ENCODE results near the gene TMOD1.

The TMOD1 gene

DNA sequence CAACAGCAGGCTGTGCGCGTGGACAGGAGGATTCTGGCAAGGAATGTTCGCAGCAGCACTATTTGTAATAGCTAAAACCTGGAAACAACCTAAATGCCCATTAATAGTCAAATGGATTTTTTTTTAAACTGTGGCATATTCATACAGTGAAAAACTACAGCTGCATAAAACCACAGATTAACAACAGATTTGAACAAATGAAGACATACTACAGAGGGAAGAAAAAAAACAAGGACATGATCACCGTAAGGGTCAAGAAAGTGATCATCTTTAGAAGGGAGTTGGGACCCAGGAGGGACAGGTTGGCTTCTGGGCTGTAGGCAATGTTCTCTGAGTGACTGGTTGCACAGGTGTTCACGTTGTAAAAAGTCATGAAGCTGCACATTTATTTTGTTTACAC, 1.2 kb upstream of the TMOD1 start:
- DNase-seq, result no peak

DNA sequence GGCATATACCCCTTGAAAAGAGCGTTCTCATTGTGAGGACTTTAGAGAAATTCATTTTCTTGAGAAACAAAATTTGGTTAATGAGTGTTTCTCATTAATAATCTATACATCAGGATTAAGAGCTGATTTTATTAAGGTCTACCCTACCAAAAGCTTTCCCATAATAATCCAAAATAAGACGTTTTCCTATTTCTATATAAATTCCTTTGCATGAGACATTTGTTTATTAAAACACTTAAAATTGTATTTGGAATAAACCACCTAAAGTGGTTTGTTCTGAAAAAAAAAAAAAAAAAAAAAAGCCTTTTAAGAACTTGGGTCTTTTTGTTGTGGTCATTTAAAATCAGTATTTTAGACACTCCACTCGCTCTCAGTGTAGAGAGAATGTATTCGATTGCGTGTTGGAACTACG, 695 bp upstream of the TMOD1 start:
- DNase-seq, result no peak

DNA sequence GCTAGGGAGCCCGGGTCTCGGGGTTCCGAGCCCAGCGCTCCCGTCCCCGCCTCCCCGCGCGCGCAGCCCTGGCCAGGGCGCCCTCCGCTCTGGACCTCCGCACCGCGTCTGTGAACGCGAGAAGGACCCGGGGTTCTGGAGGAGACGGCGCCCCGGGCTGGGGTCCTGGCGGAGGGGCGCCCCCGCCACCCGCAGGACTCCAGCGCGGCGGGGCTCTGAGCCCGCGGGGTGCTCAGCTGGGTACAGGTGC, 431 bp downstream of the TMOD1 start:
- DNase-seq, result no peak

DNA sequence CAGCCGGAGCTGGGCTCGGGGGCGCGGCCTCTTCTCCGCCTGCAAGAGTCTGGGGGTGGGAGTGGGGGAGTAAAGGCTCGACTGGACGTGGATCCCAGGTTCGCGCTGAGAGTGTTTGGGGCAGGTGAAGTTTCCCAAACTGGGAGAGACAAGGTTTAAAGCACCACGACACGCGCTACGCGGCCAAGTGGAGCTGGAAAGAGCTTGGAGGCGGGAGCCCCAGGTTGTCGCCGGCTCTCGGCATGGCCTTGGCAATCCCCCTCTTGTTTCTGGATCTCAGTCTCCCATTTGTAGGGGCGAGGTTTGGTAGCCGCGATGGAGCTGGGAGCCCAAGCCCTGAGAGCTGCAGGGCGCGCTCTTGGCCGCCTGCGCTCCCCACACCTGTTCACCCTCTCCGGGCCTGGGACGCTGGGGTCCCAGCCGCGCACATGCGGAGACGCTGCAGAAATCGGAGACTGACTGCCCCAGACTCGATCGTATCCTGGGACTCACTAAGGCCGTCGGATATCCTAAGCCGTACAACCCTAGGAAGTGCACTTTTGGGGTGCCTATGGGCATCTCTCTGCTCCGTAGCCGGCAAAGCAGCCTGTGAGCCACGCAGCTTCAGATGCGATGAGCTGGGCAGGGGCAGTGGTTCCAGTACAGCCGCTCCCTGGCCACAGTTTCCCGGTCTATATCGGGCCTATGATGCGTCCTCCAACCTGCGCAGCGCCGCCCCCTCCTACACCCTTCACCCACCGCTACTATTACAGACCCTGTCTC, 937 bp downstream of the TMOD1 start:
- DNase-seq, result peak in 1 of 3 donors; percentile 27

DNA sequence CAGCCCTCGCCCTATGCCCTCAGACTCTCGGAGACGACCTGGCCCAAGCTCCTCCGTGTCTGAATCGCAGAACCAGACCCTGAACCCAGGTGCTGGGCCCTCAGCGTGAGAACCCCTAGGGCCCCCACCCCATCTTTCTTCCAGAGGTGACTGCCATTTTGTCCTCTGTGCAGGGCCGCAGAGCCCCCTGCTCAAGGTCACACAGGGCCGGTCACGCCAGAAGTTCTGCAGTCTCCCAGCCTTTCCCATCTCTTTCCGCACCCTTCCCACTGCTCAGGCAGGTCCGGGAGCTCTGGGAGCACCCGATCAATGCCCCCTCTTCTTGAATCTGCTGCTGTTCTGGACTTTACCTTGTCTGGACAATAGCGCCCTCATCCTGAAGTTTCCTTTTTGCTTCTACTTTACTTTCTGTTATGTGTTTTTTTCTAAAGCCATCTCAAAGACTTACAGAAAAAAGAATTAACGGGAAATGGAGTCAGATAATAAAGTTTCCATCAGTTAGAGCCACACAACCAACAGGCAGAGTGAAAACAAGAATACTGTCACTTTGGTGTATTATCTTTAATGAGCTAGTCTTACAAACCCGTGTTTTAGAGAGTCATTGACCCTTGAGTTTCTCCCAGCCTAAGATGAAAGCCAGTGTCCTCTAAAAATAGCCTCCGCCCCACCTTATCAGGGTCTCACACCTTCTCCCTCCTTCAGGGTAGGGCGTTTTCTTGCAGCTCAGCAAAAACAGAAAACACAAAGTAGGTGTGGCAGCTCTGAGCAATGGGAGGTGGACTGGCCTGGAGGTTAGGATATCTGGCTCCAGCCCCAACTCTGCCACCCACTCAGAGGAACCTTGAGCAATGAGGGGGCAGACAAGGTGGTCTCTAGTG, 1.8 kb downstream of the TMOD1 start:
- DNase-seq, result no peak

DNA sequence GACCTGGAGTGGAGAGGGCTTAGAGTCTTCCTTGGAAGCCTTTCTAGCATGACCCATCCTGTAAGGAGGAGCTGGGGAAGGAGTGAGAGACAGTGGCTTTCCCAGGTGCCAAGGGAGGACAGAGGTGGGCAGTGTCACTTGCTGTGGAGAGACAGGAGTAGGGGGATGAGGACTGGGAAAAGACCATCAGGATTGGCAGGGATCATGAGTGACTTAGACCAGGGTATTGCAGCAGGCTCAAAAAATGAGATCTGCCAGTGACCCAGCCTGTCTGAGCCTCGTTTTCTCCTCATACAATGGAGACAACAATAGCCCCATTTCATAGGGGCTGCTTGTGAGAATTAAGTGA, 2.4 kb downstream of the TMOD1 start:
- DNase-seq, result no peak

DNA sequence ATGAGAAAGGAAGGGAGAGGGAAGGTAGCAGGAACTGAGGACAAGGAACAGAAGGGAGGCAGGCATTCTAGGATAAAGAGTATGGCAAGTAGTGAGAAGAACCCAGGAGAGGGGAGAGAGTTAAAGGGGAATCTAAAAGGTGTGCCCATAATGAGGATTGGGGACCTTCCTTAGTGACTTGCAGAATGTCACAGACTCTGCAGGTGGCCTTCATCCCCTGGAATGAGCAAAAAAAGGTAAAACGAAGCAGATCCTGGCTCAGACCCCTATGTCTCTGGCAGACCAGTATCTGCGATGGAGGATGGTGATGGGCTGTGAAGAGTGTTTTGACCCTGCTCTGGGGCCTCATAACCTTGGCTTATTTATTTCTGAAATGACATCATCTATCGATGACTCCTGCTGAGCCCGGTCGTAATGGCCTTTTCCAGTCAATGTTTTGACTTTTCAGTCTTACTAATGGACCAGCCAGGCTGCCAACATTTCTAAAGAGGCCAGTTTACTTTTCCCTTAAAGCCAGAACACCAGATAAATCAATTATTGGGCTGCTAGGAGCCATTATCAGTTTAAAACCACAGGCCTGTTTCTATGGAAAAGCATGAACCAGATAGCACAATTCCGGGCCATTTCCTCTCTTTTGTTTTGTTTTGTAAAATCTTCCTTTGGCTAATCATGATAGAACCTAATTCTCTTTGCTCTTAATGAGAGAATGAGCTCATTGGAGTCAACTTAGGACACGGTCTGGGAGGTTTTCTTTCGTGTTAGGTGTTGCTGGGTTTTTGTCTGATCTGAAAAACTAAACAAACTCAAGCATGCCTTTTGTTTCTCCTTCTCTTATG, 3.1 kb downstream of the TMOD1 start:
- DNase-seq, result no peak

DNA sequence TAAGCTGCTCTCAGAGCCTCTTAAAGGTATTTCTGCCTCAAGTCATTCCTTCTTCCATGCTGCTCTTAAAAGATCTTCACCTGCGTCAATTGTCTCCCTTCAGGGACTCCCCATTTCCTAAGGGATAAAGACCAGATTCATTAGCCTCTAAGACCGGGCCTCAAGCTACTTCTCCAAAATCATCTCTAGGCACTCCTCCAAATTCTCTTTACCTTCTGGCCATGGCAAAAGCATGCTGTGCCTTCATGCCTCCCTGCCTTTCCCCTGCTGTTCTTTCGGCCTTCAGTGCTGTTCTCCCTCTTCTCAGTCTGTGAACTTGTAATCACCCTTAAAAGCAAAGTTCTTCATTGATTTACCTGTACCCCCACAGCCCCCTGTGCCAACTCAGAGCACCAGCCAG, 4.4 kb downstream of the TMOD1 start:
- DNase-seq, result no peak

DNA sequence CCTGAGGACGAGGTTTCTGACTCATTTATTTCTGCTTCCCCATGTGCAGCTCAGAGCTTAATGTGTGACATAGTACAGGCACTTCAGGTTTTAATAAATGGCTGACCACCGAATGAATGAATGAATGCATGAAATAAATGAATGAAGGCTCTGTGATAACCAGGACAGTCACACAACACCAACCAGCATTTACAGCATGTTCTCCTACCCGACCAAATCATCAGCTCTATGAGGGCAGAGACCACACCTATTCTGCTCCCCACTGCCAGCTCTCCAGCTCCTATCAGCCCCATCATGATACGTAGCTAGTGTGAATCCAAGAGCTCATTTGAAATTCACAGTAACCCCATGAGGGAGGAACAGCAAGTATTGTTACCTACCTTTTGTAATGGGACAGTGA, 4.8 kb downstream of the TMOD1 start:
- no peak for DNase-seq

DNA sequence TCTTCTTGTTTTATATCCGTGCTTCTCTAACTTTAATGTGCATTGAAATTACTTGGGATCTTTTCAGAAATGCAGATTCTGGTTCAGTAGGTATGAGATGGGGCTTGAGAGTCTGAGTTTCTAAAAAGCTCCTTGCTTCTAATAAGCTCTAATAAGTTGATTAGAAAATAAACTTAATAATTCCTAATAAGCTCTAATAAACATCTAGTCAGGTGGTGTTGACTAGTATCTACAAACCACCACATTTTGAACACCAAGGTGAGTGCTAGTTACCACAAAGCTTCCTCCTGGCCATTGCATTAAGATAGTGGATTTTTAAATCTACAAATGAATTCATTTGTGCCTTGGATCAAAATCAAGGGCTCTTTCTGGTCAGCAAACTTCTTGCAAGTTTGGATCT, 5.3 kb downstream of the TMOD1 start:
- no peak for DNase-seq

DNA sequence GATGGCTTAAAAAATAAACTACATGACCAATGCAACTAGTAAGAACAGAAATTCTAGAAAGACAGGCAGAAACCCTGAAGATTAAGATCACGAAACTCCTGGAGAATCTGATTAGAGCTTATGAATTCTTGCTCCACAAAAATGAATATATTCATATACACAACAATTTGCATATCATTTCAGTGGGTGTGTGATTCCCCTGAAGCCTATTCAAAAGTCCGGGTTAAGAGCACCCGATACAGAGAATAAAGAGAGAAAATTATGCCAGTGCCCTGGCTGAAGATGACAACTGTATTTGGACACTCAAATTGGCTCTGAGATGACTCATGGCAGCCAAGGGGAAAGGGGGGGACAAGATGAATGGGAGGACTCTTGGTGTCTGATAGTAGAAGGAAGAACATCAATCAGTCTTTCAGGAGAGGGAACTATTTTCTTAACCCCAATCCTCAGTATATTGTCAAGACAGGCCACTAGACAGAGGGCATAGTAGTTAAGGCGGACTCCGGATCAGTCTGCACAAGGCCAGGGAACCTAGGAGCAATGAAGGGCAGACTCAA, 6.0 kb downstream of the TMOD1 start:
- DNase-seq, result no peak

DNA sequence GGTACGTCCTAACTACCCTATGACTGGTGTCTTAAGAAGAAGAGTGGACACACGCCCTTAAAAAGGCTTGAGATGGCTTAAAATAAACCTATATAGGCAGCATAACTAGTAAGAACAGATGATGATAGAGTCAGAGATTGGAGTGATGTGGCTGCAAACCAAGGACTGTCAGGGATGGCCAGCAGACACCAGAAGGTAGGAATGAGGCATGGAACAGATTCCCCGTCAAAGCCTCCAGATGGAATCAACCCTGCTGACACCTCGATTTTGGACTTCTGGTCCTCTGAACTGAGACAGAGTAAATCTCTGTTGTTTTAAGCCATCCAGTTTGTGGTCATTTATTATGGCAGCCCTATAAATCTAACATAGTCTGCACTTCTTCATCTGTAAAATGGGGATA, 7.4 kb downstream of the TMOD1 start:
- no peak for DNase-seq

DNA sequence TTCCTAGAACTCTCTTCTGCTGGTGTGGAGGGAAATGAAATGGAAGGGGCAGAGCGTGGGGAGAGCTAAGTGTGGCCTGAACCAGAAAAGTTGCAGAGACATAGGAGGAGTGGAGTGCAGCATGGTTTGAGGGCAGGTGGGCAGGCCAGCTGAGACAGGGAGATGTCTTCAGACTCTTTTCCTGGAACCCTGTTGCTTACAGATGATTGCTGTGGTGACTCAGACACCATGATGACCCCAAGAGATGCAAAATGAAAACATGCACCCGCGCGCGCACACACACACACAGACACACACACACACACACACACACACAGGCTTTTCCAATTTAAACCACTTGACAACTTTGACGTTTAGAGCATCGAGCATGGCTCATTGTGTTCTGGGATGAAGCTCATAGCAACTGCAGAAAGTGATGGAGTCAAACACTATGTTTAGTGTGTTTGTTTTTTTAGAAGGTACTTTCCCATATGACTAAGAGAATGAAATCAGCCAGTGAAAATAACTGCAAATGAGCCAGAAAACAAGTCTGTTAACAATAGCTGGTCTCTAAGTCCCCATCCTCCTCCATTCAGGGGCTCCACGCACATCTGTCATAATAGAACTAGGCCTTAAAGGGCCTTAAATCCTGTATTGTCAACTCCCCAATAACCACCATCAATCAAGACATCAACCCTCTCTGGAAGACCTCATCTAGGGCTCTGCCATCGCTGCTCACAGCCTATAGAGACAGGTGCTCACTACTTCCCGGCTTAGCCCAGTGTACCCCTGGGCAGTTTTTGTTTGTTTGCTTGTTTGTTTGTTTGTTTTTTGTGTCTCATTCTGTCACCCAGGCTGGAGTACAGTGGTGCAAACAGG, 9.6 kb downstream of the TMOD1 start:
- DNase-seq, result peak; percentile 37 to 65 (median 54)

DNA sequence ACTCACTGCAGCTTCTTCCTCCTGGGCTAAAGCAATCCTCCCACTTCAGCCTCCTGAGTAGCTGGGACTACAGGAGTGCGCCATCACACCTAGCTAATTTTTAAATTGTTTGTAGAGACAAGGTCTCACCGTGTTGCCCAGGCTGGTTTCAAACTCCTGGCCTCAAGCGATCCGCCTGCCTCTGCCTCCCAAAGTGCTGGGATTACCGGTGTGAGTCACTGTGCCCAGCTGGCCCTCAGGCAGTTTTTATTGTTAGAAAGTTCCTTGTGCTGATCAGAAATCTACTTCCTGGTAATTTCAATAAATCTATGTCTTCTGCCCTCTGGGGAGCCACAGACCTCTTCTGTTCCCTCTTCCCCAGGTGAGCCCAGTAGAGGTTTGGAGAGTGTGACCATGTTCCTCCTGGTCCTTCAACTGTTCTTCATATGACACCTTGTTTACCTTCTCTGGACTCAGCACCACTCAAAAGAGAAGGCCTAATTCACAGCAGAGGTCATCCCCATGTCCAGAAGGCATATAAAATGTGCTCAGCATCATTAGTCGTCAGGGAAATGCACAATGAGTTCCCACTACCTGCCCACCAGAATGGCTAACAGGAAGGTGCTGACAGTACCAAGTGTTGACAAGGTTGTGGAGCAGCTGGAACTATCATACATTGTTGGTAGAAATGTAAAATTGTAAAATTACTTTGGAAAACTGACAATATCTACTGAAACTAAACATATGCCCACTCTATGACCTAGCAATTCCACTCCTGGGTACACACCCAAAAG, 10.4 kb downstream of the TMOD1 start:
- peak in 1 of 3 donors; percentile 42 for DNase-seq

DNA sequence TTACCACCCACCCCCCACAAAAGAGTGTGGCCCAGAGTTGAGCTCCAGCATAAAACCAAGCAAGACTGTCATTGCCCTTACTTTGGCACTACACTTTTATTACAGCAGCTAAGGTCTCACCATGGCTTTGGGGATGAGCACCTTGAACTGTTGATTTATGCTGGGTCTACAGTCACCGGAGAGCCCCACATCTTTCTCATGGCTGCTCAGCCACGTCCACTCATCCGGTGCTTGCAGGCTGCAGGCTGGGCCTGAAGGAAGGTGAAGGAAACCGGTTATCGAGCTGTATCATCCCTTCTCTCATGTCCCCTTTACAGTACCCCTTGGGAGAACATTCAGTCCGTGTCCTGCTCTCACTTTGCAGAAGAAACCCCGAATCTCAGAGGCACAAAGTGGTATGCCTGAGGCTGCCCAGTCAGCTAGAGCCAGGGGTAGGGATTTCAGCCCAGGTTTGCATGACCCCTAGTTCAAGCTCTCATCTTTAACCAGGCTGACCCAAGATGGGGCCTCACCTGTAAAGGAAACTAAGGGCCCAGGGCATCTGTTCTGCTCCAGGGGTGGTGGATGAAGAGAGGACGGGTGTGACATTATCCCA, 11.6 kb downstream of the TMOD1 start:
- DNase-seq, result no peak

DNA sequence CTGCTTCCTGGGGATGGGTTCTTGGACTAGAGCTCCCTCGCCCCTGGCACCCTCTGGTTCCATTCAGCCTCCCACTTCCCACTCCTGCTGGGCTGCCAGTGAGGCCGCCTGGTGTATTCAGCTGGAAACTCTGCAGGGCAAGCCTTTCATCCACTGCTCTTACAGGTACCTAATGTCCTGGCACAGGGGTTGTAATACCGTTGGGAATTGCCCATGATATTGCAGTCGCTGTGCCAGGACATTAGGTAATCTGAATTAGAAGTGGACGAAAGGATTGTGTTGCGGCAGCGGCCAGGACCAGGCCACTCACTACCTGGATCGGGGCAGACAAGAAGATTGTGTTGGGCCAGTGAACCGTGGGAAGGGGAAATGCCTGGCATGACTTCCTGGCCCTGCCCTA, 13.1 kb downstream of the TMOD1 start:
- no peak for DNase-seq

DNA sequence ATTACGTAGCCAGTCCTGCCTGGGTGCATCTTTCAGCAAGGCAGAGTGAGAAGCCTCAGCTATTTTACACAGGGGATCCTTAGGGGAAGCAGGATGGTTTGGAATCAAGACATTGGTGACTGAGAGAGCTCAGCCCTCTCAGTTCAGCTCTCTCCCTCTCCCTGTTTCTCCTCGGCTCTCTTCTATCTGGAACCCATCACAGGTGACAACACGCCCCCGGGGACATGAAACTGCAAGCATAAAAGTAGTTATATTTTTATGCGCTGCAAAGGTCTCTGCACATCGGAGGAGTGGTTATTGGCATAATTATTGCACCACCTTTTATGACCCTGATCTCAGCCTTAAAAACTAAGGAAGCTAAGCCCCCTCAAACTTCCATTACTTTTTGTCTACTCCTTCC, 14.2 kb downstream of the TMOD1 start:
- no peak for DNase-seq

DNA sequence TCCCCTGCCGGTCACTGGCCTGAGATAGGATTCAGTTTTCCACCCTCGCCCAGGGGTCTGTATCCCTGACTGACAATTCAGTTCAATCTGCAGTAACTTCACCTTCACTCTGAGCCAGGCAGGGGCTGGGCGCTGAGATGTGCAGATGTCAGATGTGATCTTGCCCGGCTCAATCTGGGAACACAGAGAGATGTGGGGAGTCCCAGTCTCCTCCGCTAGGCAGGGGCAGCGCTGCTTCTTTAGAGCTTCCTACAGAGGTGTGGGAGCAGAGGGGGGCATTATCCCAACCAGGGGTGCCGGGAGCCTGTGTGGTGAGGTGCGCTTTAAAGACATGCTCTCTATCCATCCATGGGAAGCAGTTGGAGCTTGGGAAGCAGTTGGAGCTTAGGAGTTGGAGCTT, 14.6 kb downstream of the TMOD1 start:
- DNase-seq, result no peak

DNA sequence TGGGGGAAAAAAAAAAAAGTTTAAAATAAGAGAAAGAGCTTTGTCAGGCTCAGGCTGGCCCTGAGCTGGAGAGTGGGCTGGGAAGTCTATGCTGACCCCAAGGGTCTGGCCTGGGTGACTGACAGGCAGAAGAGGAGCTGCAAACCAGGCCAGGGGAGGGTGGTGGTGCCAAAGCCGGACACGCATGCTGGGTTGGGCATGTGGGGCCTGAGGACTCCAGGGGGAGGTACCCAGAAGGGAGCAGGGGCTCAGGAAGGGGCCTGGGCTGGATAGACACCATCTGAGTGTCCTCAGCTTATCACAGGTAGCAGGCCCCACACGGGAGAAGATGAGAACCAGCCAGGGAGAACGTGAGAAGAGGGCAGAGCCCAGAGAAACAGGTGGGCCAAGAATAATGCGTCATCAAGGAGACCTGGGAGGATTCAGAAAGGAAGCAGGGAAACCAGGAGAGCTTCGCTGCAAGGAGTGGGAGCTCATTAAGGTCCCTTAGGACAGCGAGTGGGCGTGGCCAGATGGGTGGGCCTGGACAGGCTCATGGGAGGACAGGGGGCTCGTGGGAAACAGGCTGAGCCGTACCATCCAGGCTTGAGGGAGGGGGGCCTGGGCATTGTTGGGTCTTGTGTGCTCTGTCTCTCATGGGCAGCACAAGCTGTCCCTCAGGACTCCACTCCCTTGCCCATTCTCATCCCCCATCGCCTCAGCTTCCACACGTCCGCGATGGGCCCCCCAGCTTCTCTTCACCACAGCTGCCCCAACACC, 16.0 kb downstream of the TMOD1 start:
- no peak for DNase-seq

DNA sequence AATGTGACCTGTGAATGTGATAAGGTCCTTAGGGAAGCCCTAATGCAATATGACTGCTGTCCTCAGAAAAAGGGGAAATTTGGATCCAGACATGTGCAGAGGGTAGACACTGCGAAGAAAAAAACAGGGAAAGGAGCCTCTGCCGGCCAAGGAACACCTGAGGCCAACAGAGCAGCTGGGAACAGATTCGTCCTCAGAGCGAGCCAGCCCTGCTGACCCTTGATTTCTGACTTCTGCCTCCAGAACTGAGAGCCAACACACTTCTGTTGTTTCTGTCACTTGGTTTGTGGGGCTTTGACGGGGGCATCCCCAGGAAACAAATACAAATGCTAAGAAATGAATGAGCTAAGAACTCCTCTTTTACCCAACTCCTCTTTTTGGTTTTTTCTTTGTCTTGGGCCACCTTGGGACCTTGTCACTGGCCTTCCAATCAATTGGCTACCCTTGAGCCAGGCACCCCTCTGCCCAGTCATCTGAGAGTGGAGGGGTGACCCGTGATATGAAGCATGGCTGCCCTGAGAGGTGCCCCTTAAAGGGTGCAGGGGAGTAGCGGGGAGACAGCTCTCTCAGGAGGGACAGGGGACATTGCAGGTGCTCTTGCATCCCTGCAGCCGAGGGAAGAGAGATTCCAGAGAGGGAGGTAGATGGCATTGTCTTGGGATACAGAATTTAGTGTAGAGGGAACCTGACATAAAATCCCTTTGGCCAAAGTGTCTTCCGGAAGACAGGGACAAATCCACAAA, 16.9 kb downstream of the TMOD1 start:
- no peak for DNase-seq
